Glutamatergic neuron (in vitro differentiated cells): ENCODE measurements around the gene RNASEL. TPM values are rescaled to one million over a fixed set of nuclear protein-coding genes. Genes with fewer than 3 reads are reported as not detected.

ENCODE experiments used
- DNase-seq: peaks from one replicate; pipeline ENCODE4 v3.0.0; 2022
- H3K27ac Mint-ChIP-seq: one replicate; pipeline ENCODE4 v1.8.0; 2020; ENCODE audit warnings: mild to moderate bottlenecking, mixed read lengths, inconsistent platforms; ENCODE audit not compliant: unreplicated experiment
- H3K27me3 Mint-ChIP-seq: one replicate; pipeline ENCODE4 v1.8.0; 2020; ENCODE audit warnings: mild to moderate bottlenecking, moderate library complexity, mixed read lengths, inconsistent platforms; ENCODE audit not compliant: unreplicated experiment
- H3K36me3 Mint-ChIP-seq: one replicate; pipeline ENCODE4 v1.8.0; 2020; ENCODE audit warnings: mild to moderate bottlenecking, mixed read lengths, inconsistent platforms; ENCODE audit not compliant: unreplicated experiment
- H3K4me1 Mint-ChIP-seq: one replicate; pipeline ENCODE4 v1.8.0; 2020; ENCODE audit warnings: mild to moderate bottlenecking, low read depth, mixed read lengths, inconsistent platforms; ENCODE audit not compliant: unreplicated experiment
- H3K4me3 Mint-ChIP-seq: one replicate; pipeline ENCODE4 v1.8.0; 2020; ENCODE audit warnings: mild to moderate bottlenecking, mixed read lengths, inconsistent platforms; ENCODE audit not compliant: unreplicated experiment
- H3K9me3 Mint-ChIP-seq: one replicate; pipeline ENCODE4 v1.8.0; 2020; ENCODE audit warnings: mild to moderate bottlenecking, moderate library complexity, mixed read lengths, inconsistent platforms; ENCODE audit not compliant: unreplicated experiment
- total RNA-seq: library from RNA; stranded (reverse); fragmentation: NEBNext Ultra II Directional; extraction: Animal tissue kit (Norgen Biotek cat#: 25700); gene quantifications from one replicate; pipeline ENCODE4 v1.2.1, GENCODE V29; 2021; ENCODE audit not compliant: unreplicated experiment
- TF ChIP-seq, protein P1 (sequence below): fragments of 200-600 bp; sonication (generic); IDR thresholded peaks from one replicate; pipeline ENCODE4 v1.5.0; 2021; ENCODE audit not compliant: partially characterized antibody, unreplicated experiment

RNASEL gene
- total RNA-seq, 1 donor from 2014 or later, result 1.3 TPM

DNA sequence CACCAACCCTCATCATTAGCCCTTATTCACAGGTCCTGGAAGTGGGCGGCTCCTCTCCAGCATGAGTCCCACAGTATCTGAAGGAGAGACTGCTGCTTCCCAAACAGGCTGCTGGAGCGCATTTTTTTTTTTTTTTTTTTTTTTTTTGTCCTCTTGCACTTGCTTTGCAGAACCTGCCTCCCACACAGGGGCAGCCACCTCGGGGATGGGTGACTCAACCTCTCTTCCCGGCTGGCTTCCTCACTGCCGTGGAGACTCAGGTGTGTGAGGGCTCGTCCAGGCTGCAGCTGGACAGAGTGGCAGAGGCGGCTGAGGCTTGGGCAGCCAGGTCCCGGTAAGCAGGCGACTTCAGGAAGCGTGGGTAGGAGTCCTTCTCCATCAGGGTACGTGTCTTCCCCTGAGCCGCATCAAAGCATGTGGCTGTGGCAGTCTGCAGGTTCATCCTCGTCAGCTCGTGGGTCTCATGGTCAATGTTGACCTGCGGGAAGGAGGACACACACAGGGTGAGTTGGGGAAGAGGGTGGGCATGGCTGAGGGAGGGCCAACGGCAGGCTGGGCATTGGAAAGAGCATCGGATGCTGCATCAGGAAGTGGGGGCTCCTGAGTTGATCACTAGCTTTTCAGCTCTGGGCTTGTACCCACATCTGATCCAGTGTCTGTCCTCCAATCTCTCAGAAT is 11.1 kb upstream of the RNASEL start:
- H3K27ac Mint-ChIP-seq, result no peak overlapping the region
- no peaks in the 10 kb centered on the region for H3K9me3 Mint-ChIP-seq
- TF ChIP-seq, protein P1, sequence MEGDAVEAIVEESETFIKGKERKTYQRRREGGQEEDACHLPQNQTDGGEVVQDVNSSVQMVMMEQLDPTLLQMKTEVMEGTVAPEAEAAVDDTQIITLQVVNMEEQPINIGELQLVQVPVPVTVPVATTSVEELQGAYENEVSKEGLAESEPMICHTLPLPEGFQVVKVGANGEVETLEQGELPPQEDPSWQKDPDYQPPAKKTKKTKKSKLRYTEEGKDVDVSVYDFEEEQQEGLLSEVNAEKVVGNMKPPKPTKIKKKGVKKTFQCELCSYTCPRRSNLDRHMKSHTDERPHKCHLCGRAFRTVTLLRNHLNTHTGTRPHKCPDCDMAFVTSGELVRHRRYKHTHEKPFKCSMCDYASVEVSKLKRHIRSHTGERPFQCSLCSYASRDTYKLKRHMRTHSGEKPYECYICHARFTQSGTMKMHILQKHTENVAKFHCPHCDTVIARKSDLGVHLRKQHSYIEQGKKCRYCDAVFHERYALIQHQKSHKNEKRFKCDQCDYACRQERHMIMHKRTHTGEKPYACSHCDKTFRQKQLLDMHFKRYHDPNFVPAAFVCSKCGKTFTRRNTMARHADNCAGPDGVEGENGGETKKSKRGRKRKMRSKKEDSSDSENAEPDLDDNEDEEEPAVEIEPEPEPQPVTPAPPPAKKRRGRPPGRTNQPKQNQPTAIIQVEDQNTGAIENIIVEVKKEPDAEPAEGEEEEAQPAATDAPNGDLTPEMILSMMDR, result no peak
- DNase-seq, result no peak
- no peaks in the 10 kb centered on the region for H3K36me3 Mint-ChIP-seq
- peak overlapping the region; percentile 1 for H3K4me3 Mint-ChIP-seq
- H3K4me1 Mint-ChIP-seq, result peaks cover 9% of the 10 kb centered on the region
- peaks cover 4% of the 10 kb centered on the region for H3K27me3 Mint-ChIP-seq

DNA sequence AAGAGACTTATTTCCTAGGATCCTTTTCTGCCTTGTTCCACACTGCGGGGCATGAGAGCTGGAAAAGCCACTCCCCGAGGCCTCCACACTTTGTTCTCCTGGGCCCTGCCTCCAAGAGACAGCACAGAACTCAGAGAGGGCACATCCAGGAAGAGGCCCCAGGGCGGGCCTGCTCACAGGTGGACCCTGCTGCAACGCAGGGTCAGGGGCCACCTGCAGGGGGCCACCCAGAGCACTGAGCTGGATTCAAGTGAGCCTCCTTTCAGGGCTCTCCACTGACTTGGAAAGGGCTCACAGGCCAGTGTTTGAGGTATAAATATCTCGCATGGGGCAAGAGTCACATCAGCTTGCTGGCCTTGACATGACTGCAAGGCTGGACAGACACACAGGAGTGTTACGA is 10.3 kb upstream of the RNASEL start:
- DNase-seq, result no peak
- H3K27ac Mint-ChIP-seq, result no peak overlapping the region
- H3K9me3 Mint-ChIP-seq, result no peaks in the 10 kb centered on the region
- H3K4me3 Mint-ChIP-seq, result no peak overlapping the region
- H3K36me3 Mint-ChIP-seq, result no peaks in the 10 kb centered on the region
- TF ChIP-seq, protein P1, result peak; percentile 29
- peaks cover 7% of the 10 kb centered on the region for H3K4me1 Mint-ChIP-seq
- peaks cover 4% of the 10 kb centered on the region for H3K27me3 Mint-ChIP-seq

DNA sequence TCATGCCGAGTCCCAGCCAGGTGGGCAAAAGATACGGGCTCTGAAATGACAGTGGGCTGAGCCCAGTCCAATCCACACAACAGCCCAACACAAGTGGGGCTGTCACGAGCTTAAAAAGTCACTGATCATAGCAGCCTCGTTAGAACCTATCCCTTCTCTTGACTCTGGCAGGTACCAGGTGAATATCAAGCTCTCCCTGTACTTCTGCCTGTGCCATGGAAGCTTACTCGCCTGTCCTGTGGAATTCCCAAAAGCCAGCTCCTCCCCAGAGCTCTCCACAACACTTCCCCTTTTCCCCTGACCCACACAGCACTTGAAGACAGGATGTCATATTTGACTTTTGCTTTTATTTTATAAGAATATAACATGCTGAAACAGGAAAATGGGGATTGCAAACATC is 9.2 kb upstream of the RNASEL start:
- H3K4me1 Mint-ChIP-seq, result peaks cover 5% of the 10 kb centered on the region
- H3K27me3 Mint-ChIP-seq, result peaks cover 4% of the 10 kb centered on the region
- TF ChIP-seq, protein P1, result no peak
- H3K27ac Mint-ChIP-seq, result no peak overlapping the region
- H3K36me3 Mint-ChIP-seq, result no peaks in the 10 kb centered on the region
- H3K4me3 Mint-ChIP-seq, result no peak overlapping the region
- no peak for DNase-seq
- H3K9me3 Mint-ChIP-seq, result no peaks in the 10 kb centered on the region

DNA sequence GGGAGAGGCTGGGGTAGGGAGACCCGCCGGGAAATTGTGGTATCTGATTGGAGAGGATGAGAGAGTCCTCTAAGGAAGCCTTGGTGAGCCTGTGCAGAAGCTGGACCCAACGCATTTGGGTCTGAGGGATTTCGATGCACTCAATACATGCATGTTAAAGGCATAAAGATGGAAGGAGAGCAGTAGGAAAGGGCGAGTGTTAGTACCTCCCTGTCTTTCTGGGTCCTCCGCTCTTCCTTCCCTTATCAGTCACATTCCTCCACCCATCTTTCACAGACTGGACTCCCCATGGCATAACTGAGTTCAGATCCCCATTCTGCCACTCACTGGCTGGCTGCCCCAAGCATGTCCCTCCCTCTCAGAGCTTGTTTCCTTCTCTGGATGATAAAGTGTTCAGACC is 7.9 kb upstream of the RNASEL start:
- Mint-ChIP-seq H3K27me3 (peaks cover 5% of the 10 kb centered on the region), H3K4me3 (no peak overlapping the region), H3K27ac (no peak overlapping the region), H3K4me1 (peaks cover 5% of the 10 kb centered on the region), H3K9me3 (no peaks in the 10 kb centered on the region), H3K36me3 (no peaks in the 10 kb centered on the region)
- TF ChIP-seq, protein P1, result no peak
- no peak for DNase-seq

DNA sequence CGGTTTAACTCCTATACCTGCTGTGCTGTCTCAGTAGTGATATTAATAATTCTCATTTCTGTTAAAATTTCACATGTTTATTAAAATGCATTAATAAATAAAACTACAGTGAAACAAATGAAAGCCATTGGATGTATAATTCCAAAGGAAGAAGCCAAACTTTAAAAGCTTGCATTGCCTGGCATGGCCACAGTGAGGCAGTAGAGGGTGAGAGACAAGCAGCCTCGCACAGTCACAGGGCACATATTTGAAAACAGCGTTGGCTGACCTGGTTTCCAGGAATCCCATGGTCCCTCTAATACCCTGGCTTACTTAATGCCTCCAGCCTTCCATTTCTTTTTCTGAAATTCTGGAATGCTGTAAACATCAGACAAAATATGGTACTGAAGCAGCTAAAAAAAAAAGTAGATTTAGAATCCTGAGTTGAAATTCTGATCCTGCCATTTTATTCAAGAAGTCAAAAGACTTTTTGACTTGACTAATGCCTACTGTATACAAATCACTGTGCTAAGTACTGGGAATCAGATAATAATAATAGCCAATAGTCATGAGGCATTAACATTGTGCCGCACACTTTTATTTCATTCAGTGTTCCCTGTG is 6.7 kb upstream of the RNASEL start:
- Mint-ChIP-seq H3K27ac (no peak overlapping the region), H3K27me3 (peaks cover 8% of the 10 kb centered on the region), H3K4me1 (peaks cover 5% of the 10 kb centered on the region), H3K9me3 (no peaks in the 10 kb centered on the region), H3K36me3 (no peaks in the 10 kb centered on the region), H3K4me3 (no peak overlapping the region)
- peak; percentile 82 for DNase-seq
- TF ChIP-seq, protein P1, result peak; percentile 79
